HG03095 (cell line): ENCODE data around the gene THEM5.

Experiments used
- ATAC-seq: cut with Tn5 transposase; IDR thresholded peaks from one replicate; pipeline ENCODE4 v1.9.1; 2021; ENCODE audit warnings: moderate library complexity; ENCODE audit not compliant: unreplicated experiment

THEM5 gene

DNA sequence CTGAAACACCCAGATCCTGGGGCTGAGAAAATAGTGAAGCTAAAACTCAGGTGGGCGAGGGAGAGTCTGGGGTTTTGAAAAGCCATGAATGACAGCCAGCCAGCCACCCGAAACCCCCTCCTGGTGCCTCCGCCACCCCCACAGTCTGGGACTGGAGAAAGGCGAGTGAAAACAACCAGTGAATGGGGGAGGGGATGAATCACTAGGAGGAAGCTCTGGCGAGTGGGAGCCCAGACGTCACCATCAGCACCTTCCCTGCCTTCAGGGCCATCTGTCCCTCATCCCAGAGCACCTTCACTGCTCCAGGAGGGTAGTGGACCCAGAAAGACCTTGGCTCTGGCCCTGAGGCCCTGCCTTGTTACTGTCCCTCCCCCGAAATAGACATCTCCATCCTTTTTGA lies 31.1 kb downstream of the THEM5 start:
- ATAC-seq: no peak

DNA sequence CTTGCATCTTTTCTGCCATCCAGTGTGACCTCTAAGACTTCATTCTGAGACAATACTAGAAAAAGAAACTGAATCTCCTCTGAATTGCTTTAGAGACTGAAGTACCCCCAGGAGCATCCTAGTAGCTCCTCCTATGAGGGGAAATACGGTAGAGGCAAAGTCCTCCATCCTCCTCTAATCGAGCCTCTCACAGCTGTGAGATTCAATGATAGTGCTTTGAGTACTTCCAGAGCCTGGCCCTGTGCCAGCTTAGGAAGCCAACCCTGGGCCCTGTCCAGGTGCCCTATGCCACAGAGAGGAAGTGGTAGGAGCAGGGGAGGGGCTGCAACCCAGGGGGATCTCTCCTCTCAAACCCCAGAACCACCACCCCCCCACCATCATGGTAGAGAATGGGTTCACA lies 32.6 kb downstream of the THEM5 start:
- no peak for ATAC-seq

DNA sequence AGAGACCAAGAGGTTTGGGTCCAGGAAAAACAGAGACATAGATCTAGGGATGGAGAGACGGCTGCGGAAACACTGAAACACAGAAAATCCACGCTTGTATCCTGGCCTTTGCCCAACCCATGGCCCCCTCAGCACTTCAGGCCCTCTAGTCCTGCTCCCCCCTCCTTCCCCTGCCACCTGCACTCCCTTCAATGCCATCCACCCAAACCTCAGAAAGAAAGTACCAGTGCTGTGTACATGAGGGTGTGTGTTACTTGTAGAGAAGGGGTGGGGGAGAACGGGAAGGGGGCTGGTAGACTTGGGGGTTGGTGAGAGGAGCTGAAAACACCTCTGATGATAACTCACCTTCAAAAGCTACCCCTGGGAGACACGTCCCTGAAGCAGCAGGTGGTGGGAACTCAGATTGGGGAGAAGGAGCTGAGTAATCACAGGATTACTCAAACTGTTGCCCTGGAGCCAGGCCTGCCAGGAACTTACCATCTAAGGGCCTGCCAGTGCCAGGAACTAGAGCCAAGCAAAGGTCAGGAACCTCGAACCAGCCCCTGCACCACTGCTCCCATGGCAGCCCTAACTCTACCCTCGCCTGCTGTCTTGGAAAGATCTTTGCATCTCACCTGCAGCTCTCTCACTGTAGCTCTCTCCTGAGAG lies 33.4 kb downstream of the THEM5 start:
- ATAC-seq: no peak

DNA sequence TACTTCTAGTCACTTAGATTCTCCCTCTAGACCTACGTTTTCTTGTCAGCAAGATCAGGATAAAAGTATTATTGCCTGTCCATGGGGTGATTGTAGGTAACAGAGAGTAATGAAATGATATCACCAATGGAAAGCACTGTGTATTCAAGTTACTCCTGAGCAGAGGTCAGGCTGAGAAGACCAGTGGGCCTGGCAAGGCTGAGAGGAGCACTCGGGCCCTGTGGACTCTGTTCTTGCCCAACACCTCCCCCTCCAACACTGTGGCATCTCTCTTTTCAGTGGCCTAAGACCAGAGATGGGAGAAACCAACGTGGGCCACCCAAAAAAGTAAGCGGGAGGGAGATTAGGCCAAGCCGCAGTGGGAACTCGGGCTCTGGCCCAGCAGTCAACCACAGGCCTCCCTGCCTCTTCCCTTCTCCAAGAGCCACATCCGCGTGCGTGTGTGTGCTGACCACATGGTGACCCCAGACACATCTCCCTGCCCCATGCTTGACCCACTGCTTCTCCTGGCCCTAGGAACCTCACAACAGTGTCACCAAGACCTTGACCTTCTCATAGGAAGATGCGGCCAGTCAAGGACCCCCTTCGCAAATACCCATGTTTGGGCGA lies 34.2 kb downstream of the THEM5 start:
- ATAC-seq: no peak

DNA sequence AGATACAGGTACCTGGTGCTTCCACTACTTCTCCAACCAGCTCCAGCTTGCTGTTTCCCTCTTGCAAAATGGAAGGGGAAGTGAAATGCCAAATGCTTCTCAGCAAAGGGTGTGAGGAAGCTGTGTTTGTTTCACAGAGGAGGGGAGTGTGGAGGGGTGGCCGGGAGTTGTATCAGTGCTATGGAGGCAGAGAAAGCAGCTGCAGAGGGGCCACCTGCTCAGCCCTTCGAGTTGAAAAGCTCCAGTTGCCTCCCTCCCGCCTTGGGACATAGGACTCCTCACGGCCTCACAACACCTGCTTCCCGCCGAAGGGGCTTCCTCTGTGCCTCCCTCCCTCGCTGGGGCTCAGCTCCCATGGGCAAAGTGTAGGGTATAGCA lies 36.2 kb downstream of the THEM5 start:
- no peak for ATAC-seq

DNA sequence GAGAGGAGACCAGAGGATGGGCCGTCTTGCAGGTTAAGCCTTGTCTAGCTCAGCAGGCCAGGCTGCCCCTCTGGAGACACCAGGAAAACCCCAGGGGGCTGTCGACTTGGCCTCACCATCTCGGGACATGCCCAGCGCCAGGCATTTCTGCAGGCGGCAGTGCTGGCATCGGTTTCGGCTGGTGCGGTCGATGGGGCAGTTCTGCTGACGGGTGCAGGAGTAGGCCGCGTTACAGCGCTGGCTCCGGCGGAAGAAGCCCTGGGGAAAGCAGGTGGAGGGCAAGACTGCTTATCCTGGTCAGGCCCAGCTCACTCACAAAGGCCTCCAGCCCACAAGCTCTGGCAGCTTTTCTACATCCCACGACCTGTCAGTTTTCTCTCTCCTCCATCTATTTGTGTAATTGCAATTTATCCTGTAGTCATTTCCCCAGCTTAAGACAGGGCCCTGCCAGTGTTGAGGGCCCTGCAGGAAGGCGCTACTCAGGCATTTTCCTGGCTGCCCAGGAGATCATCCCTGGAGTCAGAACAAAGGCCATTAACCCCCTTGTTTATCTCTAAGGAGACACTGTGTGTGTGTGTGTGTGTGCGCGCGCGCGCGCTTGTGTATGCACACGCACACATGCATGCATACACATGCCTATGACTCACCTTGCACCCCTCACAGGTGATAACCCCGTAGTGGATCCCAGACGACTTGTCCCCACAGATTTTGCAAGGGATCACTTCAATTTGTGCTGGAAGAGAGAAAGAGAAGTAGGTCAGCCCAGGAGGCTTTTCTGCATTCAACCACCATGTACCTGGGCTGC lies 36.8 kb downstream of the THEM5 start:
- no peak for ATAC-seq

DNA sequence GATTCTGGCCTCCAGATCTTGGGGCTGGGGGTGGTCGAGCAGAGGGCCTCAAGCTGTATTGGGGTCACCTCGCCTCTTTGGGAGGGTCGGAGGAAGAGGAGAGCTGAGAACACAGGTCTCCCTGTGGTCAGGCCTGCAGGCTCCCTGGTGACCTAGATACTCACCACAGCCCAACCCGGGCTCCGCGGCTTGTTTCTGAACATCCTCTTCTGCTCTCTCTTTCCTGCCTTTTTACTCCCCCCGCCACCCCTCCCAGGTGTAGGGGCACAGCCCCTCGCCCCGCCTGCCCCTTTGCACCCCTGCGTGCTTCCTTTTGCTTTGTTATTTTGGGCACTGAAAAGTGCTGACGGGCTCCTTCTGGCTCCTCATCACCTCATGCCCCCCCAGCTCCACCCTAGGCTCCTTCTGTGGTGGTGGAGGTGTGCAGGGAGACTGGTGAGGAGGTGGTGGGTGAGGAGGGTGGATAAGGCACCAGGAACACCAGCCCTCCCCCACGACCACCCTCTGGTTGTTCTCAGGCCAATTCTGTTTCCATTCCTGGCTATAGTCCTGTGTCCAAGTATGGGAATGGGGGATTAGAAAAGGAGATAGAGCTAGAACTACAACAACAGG lies 37.7 kb downstream of the THEM5 start:
- ATAC-seq: no peak

DNA sequence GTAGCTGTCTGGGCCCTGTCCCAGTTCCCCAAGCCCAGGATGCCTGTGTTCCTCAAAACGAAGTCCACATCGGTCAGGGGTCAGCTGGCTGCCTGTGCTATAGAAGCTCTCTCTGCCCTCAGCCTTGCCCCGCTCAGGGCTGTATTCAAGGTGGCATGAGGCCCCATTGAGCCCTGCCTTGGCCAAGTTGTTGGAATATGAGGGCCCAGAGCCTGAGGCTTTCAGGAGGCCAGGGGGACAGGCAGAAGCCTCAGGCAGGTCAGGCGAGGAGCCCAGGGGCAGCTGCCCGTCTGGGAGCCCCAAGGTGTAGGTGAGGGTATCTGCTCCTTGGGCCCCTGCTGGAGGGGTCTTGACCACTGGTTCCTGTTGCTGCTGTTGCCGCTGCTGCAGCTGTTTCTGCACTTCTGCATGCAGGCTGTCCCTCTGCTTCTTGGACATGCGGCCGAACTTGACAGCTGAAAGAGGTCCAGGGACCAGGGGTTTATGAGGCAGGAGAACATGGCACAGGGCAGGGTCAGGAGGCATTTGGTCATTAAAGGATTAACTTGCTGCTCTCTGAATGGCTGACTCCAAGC lies 38.5 kb downstream of the THEM5 start:
- no peak for ATAC-seq

DNA sequence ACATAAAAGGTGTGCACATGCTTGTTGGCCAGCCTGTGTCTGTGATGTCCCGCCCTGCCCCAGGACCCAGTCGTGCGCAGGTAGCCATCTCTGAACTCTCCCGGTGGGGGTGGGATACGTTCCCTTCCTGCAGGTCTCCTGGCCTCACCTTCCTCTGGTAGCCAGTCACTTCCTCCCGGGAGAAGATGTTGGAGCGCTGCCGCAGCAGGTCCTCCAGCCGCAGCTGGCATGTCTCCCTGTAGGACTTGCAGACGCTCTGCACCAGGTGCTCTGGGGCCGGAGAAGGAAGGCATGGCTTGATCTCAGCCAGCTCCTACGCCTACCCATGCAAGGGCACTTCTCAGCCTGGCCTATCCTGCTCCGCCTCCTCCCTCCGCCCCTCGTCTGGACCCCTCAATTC lies 39.1 kb downstream of the THEM5 start:
- ATAC-seq: no peak

DNA sequence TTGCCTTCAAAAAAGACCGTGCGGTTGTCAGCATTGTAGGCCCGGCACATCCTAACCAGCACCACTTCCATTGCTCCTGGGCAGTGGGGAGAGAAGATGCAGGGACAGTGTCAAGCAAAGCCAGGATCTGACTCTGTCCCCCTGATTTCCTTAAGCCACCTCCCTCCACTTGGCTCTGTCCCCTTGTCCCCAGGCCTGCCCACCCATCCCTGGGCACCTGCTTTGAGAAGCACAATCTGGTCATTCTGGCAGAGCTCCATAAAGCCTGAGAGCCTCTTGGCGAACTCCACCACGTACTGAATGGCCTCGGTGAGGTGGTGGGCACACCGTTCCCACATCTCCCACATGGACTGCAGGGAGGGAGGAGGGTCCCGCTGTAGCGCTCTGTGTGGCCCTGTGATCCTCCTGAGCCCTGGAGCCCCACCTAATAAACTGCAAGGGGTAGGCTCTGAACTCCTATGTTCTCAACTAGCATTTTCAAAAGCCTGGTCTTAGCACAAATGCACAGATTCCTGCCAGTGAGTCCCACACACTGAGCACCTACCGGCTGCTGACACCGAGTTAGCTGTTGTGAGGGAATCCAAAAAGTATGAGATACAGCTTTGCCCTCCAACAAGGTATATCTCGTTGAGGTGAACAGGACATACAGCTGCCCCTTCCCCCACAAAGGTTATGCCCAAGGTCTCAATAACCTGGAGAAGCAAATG lies 40.1 kb downstream of the THEM5 start:
- ATAC-seq: no peak

DNA sequence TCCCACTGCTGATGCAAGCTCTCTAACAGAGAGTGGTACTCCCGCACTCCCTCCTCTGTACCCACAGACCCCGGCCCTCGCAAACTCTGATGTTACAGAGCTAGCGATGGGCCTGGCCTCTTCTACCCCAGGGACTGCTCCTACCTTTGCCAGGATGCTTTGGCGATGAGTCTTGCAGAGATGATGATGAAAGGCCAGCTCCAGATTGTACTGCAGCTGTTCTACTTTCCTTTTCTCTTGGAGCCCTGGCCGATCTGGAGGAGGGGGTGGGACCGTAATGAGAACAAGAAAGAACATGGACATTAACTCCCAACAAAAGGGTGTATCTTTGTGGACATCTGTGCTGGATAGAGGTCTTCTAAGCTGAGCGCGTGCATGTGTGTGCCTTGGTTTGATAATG lies 42.3 kb downstream of the THEM5 start:
- ATAC-seq: no peak

DNA sequence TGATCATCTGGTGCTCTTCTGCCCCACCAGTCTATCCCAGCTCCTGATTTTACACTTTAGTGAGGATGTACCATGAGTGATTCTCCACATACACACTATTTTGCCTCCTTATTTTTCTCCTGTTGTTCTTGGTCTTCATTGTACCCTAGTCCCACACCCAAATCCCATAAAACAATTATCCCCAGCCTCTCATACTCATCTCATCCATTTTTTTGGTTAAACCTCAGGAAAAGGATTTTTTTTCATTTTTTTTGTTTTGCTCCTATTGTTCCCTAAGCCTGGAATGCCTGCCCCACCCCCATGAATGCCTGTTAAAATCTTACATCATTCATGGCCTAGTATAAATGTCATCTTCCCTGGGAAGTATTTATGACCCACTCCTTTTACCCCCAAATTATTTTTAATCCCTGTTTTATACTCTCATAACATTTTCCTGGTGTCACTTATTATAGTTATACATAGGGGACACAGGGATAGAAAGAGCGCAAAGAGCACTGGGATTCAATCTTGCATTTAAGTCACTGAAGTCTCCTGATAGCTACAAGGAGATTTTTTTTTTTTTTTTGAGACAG lies 43.4 kb downstream of the THEM5 start:
- no peak for ATAC-seq

DNA sequence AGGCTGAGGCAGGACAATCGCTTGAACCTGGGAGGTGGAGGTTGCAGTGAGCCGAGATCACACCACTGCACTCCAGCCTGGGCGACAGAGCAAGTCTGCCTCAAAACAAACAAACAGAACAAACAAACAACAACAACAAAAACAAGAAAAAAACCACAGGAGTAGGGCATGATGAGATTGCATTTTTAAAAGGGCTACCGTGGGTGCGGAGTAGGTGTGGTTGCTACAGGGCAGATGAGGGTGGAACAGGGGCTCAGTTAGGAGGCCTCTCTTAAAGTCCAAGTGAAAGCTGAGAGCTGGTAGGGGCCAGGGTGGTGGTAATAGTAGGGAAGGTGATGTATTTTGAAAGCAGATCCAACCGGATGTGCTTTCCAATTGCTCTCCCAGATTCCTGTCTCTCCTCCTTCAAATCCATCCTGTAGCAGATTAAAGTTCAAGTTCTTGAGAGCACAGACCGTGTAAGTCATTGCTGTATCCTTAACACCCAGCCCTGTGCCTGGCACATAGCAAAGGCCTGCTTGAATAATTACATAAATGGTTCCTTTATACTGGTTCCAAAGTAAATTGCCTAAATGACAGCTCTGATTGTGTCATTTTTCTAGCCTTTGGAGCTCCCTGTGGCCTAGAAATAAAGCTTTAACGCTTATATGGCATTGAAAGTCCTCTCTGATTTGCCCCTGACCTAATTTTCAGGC lies 44.1 kb downstream of the THEM5 start:
- no peak for ATAC-seq

DNA sequence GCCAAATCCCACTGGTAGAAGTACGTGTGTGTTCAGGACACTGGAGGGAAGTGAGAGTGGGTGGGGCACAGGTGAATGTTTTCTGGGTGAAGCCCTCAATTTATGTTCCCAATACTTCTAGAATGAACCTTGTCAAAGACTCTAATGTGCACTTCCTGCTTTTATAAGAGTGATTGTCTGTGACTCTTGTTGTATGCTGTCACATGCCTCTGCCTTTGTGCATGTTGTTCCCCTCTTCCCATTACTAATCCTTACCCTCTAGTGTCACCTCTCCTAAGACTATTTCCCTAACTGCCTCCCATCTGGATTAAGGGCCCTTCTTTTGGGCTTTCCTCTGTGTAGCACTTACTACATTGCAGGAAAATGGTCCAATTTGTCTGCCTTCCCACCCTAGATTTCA lies 45.7 kb downstream of the THEM5 start:
- ATAC-seq: no peak

DNA sequence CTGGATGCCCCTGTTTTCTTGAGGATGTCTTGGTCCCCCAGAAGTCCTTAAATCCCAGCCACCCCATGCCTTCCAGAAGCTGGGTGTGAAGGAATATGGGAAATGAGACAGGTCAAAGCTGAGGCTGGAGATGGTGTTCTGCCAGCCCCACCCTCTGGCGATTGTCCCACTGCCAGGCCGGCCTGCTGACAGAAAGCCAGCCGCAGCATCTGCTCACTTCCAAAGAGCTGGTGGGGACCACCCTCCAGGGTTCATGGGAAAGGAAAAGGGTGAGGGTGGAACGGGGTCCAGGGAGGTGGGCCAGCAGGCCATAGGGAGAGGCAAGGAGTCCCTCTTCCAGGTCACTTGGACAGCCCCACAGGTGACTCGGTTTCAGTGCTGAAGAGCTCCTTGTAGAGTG lies 46.4 kb downstream of the THEM5 start:
- no peak for ATAC-seq

DNA sequence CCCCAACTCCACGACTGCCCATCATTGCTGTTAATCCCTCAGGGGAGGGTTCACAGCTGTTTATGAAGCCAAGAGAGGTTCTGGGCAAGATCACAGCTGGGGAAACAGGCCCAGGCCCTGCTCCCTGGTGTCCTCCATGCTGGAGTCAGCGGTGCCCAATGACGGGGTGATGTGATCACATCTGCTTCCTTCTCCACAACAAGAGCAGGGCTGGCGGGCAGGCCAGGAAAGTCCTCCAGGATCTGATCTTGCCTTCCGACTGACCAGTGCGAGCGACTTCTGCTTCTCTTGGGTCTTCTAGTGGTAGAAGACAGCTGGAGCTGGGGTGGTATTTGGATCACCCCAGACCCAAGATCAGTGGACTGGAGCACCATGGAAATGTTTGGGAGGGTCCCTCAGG lies 47.3 kb downstream of the THEM5 start:
- no peak for ATAC-seq

DNA sequence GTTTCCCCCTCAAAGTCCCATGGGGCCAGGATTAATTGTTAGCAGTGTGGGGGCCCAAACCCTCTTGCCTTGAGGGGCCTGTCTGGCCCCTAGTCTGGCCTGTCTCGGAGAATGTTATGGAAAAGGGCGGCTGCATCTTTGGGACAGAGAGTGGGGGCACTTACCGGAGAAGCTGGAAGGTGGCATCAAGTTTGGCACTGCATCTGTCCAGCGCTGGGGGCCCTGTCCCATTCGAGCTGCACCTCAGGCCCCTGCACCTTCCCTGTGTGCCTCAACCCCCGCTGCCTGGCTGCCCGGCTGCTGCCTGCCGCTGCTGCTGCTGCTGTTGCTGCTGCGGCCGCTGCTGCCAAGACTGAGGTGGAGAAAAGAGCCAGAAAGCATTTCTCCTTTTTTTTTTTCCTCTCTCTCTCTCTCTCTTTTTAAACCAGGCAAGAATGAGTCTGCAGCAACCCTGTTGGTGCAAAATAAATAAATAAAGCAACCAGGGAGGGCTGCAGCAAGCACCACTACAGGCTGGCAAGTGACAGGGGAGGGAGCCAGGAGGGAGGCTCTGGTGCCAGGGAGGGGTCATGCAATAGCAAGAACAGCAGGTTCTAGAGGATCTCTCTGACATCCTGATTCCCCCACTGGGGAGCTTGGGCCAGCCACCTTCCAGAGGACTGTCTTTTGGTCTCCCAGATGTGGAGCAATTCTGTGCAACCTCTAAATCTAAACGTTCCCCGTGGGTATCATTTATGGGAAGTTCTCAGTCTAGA lies 48.3 kb downstream of the THEM5 start, which contains the start of gene LINGO4:
LINGO4 (minus strand) TSS at position 354 of the 755 bp plus-strand sequence. CDS start 2,715 bp downstream, outside the sequence.
- ATAC-seq: no peak

DNA sequence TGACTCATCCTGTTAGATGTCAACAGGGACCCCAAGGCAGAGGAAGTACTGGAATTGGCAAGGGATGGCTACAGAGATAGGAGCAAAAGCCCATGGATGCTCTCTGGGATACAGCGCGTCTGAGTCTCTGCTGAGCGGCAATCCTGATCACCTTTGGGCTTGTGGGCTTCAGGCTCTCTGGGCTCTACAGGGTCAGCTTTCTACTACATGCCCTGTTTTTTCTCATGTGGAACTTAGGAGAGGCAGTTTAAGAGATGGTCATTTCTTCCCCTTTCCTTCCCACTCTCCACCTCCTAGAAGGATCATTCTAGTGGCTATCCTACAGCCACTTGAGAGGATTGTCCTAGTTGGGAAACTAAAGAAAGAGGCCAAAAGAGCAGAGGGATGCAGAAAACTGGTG lies 49.6 kb downstream of the THEM5 start:
- ATAC-seq: no peak

DNA sequence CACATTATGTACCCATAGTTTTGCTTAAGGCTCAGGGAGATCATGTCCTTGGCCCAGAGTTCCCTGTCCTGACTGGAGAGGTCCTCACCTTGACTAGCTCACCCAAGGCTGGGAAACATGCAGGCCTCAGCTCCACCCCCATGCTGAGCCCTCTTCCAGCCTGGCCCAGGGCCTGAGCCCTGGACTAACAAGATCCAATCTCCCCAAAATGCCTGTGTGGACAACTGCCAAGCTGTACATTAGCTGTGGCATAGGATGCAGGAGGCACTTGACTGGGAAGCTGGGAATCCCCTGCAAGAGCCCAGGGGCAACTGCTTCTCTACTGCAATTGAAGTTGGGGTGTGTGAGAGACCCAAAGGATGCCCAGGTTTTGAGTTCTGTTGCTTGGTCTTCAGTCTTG lies 50.3 kb downstream of the THEM5 start:
- ATAC-seq: no peak
